HUES6 (cell line): Measurements from ENCODE around the gene GNS.

Experiments
- H3K27ac ChIP-seq: 2 replicates; pipeline ENCODE4 v1.7.0; 2013; ENCODE audit warnings: low read depth, mild to moderate bottlenecking, low read length, inconsistent platforms
- H3K27me3 ChIP-seq: 2 replicates; pipeline ENCODE4 v1.6.1; 2013; ENCODE audit warnings: low read length; ENCODE audit not compliant: control insufficient read depth, insufficient read depth
- H3K36me3 ChIP-seq: 2 replicates; pipeline ENCODE4 v1.6.1; 2013; ENCODE audit warnings: low read length; ENCODE audit not compliant: control insufficient read depth, insufficient read depth
- H3K4me1 ChIP-seq: 2 replicates; pipeline ENCODE4 v1.6.1; 2013; ENCODE audit warnings: low read length; ENCODE audit not compliant: control insufficient read depth, insufficient read depth
- H3K4me3 ChIP-seq: 2 replicates; pipeline ENCODE4 v1.5.1; 2013; ENCODE audit warnings: low read depth, low read length
- H3K9ac ChIP-seq: one replicate; pipeline ENCODE4 v1.6.1; 2013; ENCODE audit warnings: mild to moderate bottlenecking, low read length
- H3K9me3 ChIP-seq: 2 replicates; pipeline ENCODE4 v1.6.1; 2013; ENCODE audit warnings: low read depth, low read length; ENCODE audit not compliant: control insufficient read depth, insufficient read depth

Gene GNS

DNA sequence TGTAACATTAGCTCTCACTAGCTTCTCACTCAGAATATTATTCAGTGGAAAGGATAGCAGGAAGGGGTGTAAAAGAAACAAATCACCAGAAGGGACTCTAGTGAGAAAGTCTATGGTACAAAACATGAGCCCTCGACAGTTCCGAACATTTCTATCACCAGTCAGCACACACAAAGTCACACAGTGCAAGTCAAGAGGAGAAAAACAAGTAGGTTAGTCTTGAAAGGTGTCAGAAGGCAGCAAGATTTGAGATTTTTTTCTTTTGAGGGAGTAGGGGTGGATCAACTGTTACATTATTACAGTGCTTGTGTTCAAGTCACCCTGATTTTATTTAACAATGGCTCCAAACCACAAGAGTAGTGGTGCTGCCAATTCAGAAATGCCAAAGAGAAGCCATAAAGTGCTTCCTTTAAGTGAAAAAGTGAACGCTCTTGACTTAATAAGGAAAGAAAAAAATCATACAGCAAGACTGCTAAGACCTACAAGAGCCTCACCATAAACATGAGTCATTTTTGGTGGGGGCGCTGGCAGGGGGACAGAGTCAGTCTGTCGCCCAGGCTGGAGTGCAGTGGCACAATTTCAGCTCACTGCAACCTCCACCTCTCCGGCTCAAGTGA lies 42.3 kb downstream of the GNS start:
- Histone ChIP-seq H3K27ac (no peak overlapping the region), H3K9ac (no peak overlapping the region), H3K36me3 (peaks cover 64% of the 10 kb centered on the region), H3K9me3 (no peaks in the 10 kb centered on the region), H3K4me3 (no peak overlapping the region), H3K27me3 (no peaks in the 10 kb centered on the region), H3K4me1 (no peaks in the 10 kb centered on the region)

DNA sequence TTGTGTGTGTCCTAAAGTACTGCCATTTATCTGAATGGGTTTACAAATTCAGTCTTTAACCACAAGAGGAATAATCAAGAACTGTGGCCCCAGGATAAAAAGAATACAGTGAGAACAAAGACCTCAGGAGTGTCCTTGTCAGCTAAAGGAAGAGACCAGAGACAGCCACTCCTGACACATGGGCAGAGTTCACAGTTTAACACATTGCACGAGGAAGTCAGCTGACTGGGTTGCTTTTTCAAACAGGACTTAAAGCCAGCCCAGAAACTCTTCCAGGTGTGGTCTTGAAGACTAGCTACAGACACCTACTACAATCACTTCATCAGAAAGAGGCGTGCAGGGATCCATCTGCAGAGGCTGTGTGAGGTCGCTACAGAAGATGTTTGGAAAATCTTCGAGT lies 42.8 kb downstream of the GNS start:
- no peak overlapping the region for H3K9ac ChIP-seq
- no peaks in the 10 kb centered on the region for H3K27me3 ChIP-seq
- peaks cover 58% of the 10 kb centered on the region for H3K36me3 ChIP-seq
- no peaks in the 10 kb centered on the region for H3K9me3 ChIP-seq
- no peaks in the 10 kb centered on the region for H3K4me1 ChIP-seq
- no peak overlapping the region for H3K27ac ChIP-seq
- H3K4me3 ChIP-seq = no peak overlapping the region

DNA sequence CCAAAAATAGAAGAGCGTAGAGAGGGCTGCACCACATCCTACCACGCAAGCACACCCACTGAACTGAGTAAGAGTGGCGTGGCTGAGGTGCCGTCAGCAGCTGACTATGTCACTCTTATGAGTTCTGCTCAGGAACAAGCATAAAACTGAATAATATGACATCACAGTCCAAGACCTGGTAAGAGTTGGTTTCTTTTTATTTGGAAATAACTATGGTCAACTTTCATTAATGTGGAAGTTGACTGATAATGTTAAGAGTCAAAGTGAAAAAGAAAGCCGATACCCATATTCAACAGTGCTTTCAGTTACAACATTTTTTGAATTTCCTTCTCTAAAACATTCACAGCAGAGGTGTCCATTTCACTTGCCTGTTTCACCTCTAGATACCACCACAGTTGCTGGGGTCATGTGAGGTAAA lies 44.6 kb downstream of the GNS start:
- Histone ChIP-seq H3K36me3 (peaks cover 41% of the 10 kb centered on the region), H3K4me1 (no peaks in the 10 kb centered on the region), H3K27me3 (no peaks in the 10 kb centered on the region), H3K9ac (no peak overlapping the region), H3K9me3 (no peaks in the 10 kb centered on the region), H3K27ac (no peak overlapping the region), H3K4me3 (no peak overlapping the region)

DNA sequence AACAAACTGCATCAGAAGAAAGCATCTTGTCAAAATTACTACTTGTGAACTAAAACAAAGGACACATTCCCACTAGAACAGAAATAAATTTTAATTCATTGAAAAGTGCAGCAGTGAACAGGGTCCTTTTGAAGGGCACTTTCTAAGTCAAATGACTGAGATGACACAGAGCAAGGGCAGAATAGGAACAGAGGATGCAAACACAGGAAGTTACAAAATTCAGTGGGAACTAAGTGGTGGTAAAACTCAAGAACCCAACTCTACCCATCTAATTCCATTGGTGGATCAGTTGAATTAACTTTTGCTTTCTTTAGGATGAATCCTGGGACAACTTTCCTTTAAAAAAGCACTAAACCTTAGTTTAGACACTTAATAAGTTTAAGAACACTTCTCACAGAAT lies 45.8 kb downstream of the GNS start:
- H3K27ac ChIP-seq = no peak overlapping the region
- no peaks in the 10 kb centered on the region for H3K9me3 ChIP-seq
- H3K9ac ChIP-seq = no peak overlapping the region
- H3K36me3 ChIP-seq = peaks cover 31% of the 10 kb centered on the region
- H3K27me3 ChIP-seq = no peaks in the 10 kb centered on the region
- no peaks in the 10 kb centered on the region for H3K4me1 ChIP-seq
- H3K4me3 ChIP-seq = no peak overlapping the region

DNA sequence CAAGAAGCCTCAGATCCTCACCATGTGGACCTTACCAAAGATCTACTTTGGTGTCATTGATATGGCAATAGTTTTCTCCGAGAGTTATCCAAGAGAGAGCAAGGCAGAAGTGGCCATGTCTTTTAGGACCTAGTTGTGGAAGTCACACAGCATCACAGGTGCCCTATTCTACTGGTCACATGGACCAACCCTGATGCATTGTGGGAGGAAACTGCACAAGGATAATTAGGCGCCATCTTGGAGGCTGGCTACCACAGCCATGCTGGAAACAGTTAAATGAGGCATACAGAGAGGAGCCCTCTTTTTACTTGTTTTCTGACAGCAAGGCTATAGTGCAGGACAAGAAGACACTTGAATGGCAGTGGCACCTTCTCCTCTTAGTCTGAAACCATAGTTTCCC lies 49.8 kb downstream of the GNS start:
- Histone ChIP-seq H3K9ac (no peak overlapping the region), H3K27ac (no peak overlapping the region), H3K4me1 (no peaks in the 10 kb centered on the region), H3K9me3 (no peaks in the 10 kb centered on the region), H3K36me3 (peaks cover 5% of the 10 kb centered on the region; the same call in 1 of the 2 replicates), H3K4me3 (no peak overlapping the region), H3K27me3 (no peaks in the 10 kb centered on the region)

DNA sequence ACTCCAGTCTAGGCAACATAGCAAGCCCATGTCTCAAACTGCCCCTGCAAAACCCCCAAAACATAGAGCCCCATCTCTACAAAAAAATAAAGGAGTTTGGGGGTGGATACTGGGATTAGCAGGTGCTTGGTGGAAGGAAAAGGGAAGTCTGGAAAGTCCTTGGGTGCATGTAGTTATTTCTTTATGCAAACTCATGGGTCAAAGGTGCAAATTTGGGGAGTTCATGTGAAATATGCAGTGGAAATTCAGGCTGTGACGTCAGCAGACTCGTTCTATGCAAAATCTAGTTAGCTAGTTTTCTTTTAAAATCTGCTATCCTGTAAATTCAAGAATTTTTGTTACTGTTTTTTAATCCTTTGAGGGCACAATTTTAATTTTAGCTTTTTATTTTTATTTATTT lies 51.3 kb downstream of the GNS start:
- Histone ChIP-seq H3K36me3 (no peaks in the 10 kb centered on the region), H3K4me3 (no peak overlapping the region), H3K4me1 (no peaks in the 10 kb centered on the region), H3K27me3 (no peaks in the 10 kb centered on the region), H3K9ac (no peak overlapping the region), H3K27ac (no peak overlapping the region), H3K9me3 (no peaks in the 10 kb centered on the region)

DNA sequence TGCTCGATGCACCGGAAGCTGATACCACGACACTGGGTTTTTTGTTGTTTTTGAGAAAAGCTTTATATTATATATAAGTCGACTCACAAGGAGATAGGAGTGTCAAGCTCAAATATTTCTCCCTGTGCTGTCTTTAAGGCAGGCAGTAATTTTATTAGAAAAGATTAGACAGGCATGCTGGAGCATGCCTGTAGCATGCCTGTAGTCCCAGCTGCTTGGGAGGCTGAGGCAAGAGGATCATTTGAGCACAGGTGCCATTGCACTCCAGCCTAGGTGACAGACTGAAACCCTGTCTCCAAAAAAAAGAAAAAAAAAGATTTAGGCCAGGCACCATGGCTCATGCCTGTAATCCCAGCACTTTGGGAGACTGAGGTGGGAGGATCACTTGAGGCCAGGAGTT lies 51.8 kb downstream of the GNS start:
- H3K9ac ChIP-seq = no peak overlapping the region
- no peaks in the 10 kb centered on the region for H3K36me3 ChIP-seq
- H3K9me3 ChIP-seq = no peaks in the 10 kb centered on the region
- H3K27ac ChIP-seq = no peak overlapping the region
- no peaks in the 10 kb centered on the region for H3K27me3 ChIP-seq
- no peak overlapping the region for H3K4me3 ChIP-seq
- no peaks in the 10 kb centered on the region for H3K4me1 ChIP-seq

DNA sequence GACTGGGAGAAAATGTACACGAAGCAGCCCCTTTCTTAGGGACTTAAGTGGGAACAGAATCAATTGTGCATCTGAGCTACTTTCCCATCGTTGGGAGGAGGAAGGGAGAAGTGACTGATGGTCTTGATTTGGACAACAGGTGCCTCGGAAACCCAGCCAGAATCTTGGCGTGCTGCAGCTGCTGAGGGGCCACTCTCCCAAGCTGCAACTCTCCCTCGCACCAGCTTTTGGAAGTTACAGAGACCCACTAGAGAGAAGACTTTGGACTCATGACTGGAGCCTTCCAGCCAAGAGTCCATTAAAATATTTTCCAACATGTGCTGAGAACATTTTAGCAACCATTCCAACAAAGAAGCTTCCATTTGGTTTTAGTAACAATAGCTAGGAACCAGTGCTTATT lies 52.3 kb downstream of the GNS start:
- H3K27me3 ChIP-seq = no peaks in the 10 kb centered on the region
- H3K4me3 ChIP-seq = no peak overlapping the region
- no peak overlapping the region for H3K9ac ChIP-seq
- H3K9me3 ChIP-seq = no peaks in the 10 kb centered on the region
- H3K36me3 ChIP-seq = no peaks in the 10 kb centered on the region
- H3K4me1 ChIP-seq = no peaks in the 10 kb centered on the region
- H3K27ac ChIP-seq = no peak overlapping the region

DNA sequence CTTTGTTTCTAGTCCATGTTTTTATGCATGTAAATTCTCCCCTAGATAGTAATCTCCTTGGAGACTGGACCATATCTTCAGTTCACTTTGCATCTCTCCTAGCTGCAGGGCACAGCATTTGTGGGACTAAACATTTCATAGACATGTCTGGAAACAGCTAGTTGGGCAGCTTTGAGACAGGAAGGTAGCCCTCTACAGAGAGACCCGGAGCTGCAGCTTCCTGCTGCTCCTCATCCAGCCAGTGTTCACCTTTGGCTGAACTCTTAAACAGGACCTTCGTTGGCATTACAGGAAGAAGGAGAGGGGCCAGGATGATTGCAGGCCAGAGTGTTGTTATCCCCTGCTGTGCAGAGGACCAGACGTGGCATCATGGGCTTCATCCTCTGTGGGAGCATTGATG lies 52.9 kb downstream of the GNS start:
- Histone ChIP-seq H3K36me3 (no peaks in the 10 kb centered on the region), H3K4me3 (no peak overlapping the region), H3K27me3 (no peaks in the 10 kb centered on the region), H3K9me3 (no peaks in the 10 kb centered on the region), H3K4me1 (no peaks in the 10 kb centered on the region), H3K27ac (no peak overlapping the region), H3K9ac (no peak overlapping the region)

DNA sequence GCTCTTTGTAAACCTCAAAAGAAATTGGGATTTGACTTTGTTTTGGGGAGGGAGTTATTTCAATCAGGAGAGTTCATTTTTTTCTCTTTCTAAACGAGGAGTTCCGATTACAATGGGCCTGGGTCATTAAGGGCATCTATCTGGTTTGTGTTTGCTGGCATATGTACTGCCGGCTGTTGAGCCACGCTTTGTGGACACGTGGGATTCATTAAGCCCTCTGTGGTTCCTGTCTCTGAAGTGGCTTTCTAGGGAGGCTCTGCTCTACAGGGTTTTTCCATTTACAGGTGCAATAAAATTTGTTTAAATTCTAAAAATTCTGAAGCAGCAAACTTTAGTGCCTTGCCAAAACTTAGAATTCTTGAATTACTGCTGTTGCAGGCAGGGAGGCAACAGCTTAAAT lies 57.9 kb downstream of the GNS start:
- H3K9me3 ChIP-seq = no peaks in the 10 kb centered on the region
- no peak overlapping the region for H3K4me3 ChIP-seq
- no peak overlapping the region for H3K9ac ChIP-seq
- H3K36me3 ChIP-seq = peaks cover 10% of the 10 kb centered on the region; the same call in 1 of the 2 replicates
- H3K27me3 ChIP-seq = no peaks in the 10 kb centered on the region
- H3K27ac ChIP-seq = no peak overlapping the region
- H3K4me1 ChIP-seq = 0 out of 2 replicates have a peak, but pooled peaks cover under 1% of the 10 kb centered on the region

DNA sequence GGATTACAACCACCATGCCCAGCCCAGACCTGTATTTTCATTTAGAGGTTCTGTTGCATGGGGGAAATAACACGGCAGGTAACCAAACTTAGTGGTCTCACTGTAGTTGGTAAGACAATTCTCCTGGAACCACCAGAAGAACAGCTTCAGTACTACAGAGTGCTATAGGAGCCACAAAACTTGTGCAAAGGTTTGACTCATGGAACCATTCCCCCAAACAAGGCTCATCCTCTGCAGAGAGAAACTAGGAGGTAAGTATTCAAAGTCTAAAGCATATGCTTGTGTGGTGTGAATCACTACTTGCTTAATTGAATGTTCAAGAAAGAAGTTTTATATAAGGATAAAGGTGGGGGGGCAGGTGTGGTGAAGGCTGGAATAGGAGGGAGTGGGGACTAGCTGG lies 58.7 kb downstream of the GNS start:
- peaks cover 10% of the 10 kb centered on the region; the same call in 1 of the 2 replicates for H3K36me3 ChIP-seq
- H3K4me3 ChIP-seq = no peak overlapping the region
- H3K4me1 ChIP-seq = peaks cover 5% of the 10 kb centered on the region; the same call in 1 of the 2 replicates
- no peaks in the 10 kb centered on the region for H3K27me3 ChIP-seq
- H3K9ac ChIP-seq = no peak overlapping the region
- H3K9me3 ChIP-seq = no peaks in the 10 kb centered on the region
- no peak overlapping the region for H3K27ac ChIP-seq
